Prostate gland (tissue), 2 donors: ENCODE measurements around the gene INSIG2. TPM values are rescaled to one million over a fixed set of nuclear protein-coding genes. Genes with fewer than 3 reads are reported as not detected.

Source experiments
- DNase-seq: peaks from one replicate; pipeline ENCODE4 v3.0.0-alpha.2; 2019; ENCODE audit warnings: low spot score
- H3K27ac ChIP-seq, 2 donors: fragments of 200-600 bp; sonication (generic); 2 replicates each; pipeline ENCODE4 v1.5.1; 2017 to 2019
- H3K27me3 ChIP-seq: fragments of 200-600 bp; sonication (generic); replicated peaks from 2 replicates; pipeline ENCODE4 v1.5.1; 2019; ENCODE audit not compliant: insufficient read depth
- H3K36me3 ChIP-seq, 2 donors: fragments of 200-600 bp; sonication (generic); 1 replicate in 1 of 2; 2 replicates in 1 of 2; pipeline versions ENCODE4 v1.5.1 to v1.8.1; 2017 to 2019
- H3K4me1 ChIP-seq: fragments of 200-600 bp; sonication (generic); replicated peaks from 2 replicates; pipeline ENCODE4 v1.5.1; 2019
- H3K4me3 ChIP-seq, 2 donors: fragments of 200-600 bp; sonication (generic); 2 replicates each; pipeline ENCODE4 v1.5.1; 2017 to 2019
- H3K9me3 ChIP-seq: fragments of 200-600 bp; sonication (generic); 2 replicates; pipeline ENCODE4 v1.5.1; 2017
- CTCF ChIP-seq, 4 experiments: fragments of 200-600 bp in 2 of 4; fragments of 450-650 bp in 2 of 4; sonication (generic) in 2 of 4; IDR thresholded peaks; 1 replicate in 3 of 4; 2 replicates in 1 of 4; pipeline ENCODE4 v1.5.1; 2016 to 2019; ENCODE audit warnings: antibody characterized with exemption in 4 of 4, mild to moderate bottlenecking in 2 of 4, moderate library complexity in 2 of 4
- POLR2A ChIP-seq: fragments of 450-650 bp; IDR thresholded peaks from one replicate; pipeline ENCODE4 v1.6.1; 2016; ENCODE audit warnings: antibody characterized with exemption, mild to moderate bottlenecking
- POLR2AphosphoS5 ChIP-seq: sonication (generic); formaldehyde crosslinking; IDR thresholded peaks from one replicate; pipeline ENCODE4 v1.6.1; 2017; ENCODE audit warnings: antibody characterized with exemption
- WGBS: methylation state at CpG from one replicate; pipeline ENCODE4 v1.1.5; 2018; 5-methylcytosine and 5-hydroxymethylcytosine counted together
- intact Hi-C: fragments of 100-400 bp; cut with DNase I; formaldehyde crosslinking; loops from one replicate; pipeline ENCODE4 v1.14.2; 2022
- total RNA-seq, 2 donors: library from RNA; depleted of rRNA; stranded (reverse); fragments of >200 nt; gene quantifications; one replicate each; pipeline ENCODE4 v1.1.0, GENCODE V29; 2016

INSIG2 gene
- total RNA-seq, 2 donors from 2014 or later, result 12.6 to 15.7 TPM

- WGBS, result 79% methylated on average over 8 of the region's 8 CpGs
- H3K27me3 ChIP-seq, result no peaks in the 10 kb centered on the region
- intact Hi-C loops, result no loop called here
- H3K36me3 ChIP-seq, result no peaks in the 10 kb centered on the region
- H3K4me1 ChIP-seq, result no peaks in the 10 kb centered on the region
- no peak for DNase-seq
- no peak for TF ChIP-seq POLR2AphosphoS5
- no peak for TF ChIP-seq CTCF (IDR thresholded peaks at IDR 0.05)
- TF ChIP-seq POLR2A, result no peak
- H3K4me3 ChIP-seq, result no peak overlapping the region
- no peak overlapping the region for H3K27ac ChIP-seq
- no peaks in the 10 kb centered on the region for H3K9me3 ChIP-seq
Observed at GRCh38 chr2:118124288-118124891, 36.1 kb downstream of the INSIG2 start.

- no peak for DNase-seq
- no peaks in the 10 kb centered on the region for H3K27me3 ChIP-seq
- WGBS, result 88% methylated on average over 5 of the region's 5 CpGs
- no peaks in the 10 kb centered on the region for H3K4me1 ChIP-seq
- no peak overlapping the region for H3K4me3 ChIP-seq
- TF ChIP-seq POLR2AphosphoS5 (no peak), POLR2A (no peak), CTCF (IDR thresholded peaks at IDR 0.05) (no peak)
- no peak overlapping the region for H3K27ac ChIP-seq
- intact Hi-C loops, result no loop called here
- no peaks in the 10 kb centered on the region for H3K36me3 ChIP-seq
- no peaks in the 10 kb centered on the region for H3K9me3 ChIP-seq
Observed at GRCh38 chr2:118127250-118127649, 39.0 kb downstream of the INSIG2 start.

DNA sequence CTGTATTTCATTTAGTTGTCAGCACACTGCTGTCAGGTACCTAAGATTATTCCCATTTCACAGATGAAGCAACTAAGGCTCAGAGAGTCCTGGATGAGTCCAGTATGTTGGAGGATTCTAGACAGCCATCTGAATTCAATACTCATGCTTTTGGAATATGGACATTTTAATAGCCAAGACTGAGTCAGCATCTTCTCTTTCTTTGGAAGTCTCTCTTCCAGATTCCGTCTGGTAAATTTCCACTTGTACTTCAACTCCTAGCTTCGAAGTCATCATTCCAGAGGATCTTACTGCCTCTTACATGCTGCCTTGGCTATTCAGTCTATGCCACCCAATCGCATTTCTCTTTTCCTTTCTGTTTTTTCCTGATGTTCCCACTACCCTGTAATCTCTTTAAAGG is 40.6 kb downstream of the INSIG2 start:
- Histone ChIP-seq H3K9me3 (no peaks in the 10 kb centered on the region), H3K4me3 (no peak overlapping the region), H3K4me1 (no peaks in the 10 kb centered on the region), H3K36me3 (no peaks in the 10 kb centered on the region), H3K27me3 (no peaks in the 10 kb centered on the region), H3K27ac (no peak overlapping the region)
- no peak for DNase-seq
- TF ChIP-seq POLR2AphosphoS5 (no peak), POLR2A (no peak), CTCF (IDR thresholded peaks at IDR 0.05) (no peak)
- intact Hi-C loops, result no loop called here
- 90% methylated on average over 3 of the region's 3 CpGs for WGBS

- DNase-seq, result no peak
- intact Hi-C loops, result no loop called here
- no peaks in the 10 kb centered on the region for H3K4me1 ChIP-seq
Observed at GRCh38 chr2:118130385-118130784, 42.1 kb downstream of the INSIG2 start.

More at GRCh38 chr2:118130385-118130784, 42.1 kb downstream of the INSIG2 start:
- Histone ChIP-seq H3K9me3 (no peaks in the 10 kb centered on the region), H3K4me3 (no peak overlapping the region), H3K27ac (no peak overlapping the region), H3K36me3 (no peaks in the 10 kb centered on the region), H3K27me3 (no peaks in the 10 kb centered on the region)
- TF ChIP-seq CTCF (IDR thresholded peaks at IDR 0.05) (no peak), POLR2AphosphoS5 (no peak)
- 83% methylated on average over 7 of the region's 7 CpGs for WGBS
